KG1 (cell line): ENCODE data around the gene ABCD2.
"Not testable (repeated sequence)": the region's sequence is repeated elsewhere in the genome, so short reads cannot be mapped to it uniquely, and the experiment has no call there.

Source experiments
- DNase-seq: peaks from one replicate; lab custom pipeline; 2025; lab: John Stamatoyannopoulos, UW

The ABCD2 gene

GRCh38 chr12:39611818-39612217 lies 7.8 kb downstream of the ABCD2 start:
- DNase-seq = no peak

GRCh38 chr12:39610436-39611025 lies 9.1 kb downstream of the ABCD2 start:
- DNase-seq = no peak

GRCh38 chr12:39606712-39607423 lies 12.7 kb downstream of the ABCD2 start:
- DNase-seq = no peak

GRCh38 chr12:39605996-39606395 lies 13.6 kb downstream of the ABCD2 start:
- DNase-seq = no peak

- DNase-seq = no peak
Observed at GRCh38 chr12:39605501-39605900, 14.1 kb downstream of the ABCD2 start.

- no peak for DNase-seq
Observed at GRCh38 chr12:39603065-39603464, 16.5 kb downstream of the ABCD2 start.

- not testable (repeated sequence) for DNase-seq
Observed at GRCh38 chr12:39601951-39602350, 17.7 kb downstream of the ABCD2 start.

- no peak for DNase-seq
Observed at GRCh38 chr12:39595928-39596327, 23.7 kb downstream of the ABCD2 start.

GRCh38 chr12:39592295-39592694 lies 27.3 kb downstream of the ABCD2 start:
- no peak for DNase-seq

- DNase-seq = no peak
Observed at GRCh38 chr12:39588348-39588747, 31.3 kb downstream of the ABCD2 start.

GRCh38 chr12:39587225-39587624 lies 32.4 kb downstream of the ABCD2 start:
- DNase-seq = no peak

- DNase-seq = no peak
Observed at GRCh38 chr12:39586816-39587215, 32.8 kb downstream of the ABCD2 start.

GRCh38 chr12:39581592-39581991 lies 38.0 kb downstream of the ABCD2 start:
- no peak for DNase-seq

GRCh38 chr12:39575498-39575875 lies 44.1 kb downstream of the ABCD2 start:
- DNase-seq = no peak

GRCh38 chr12:39574785-39575497 lies 44.7 kb downstream of the ABCD2 start:
- no peak for DNase-seq

- no peak for DNase-seq
Observed at GRCh38 chr12:39574378-39574777, 45.2 kb downstream of the ABCD2 start.

GRCh38 chr12:39573971-39574370 lies 45.6 kb downstream of the ABCD2 start:
- no peak for DNase-seq

GRCh38 chr12:39572551-39572950 lies 47.1 kb downstream of the ABCD2 start:
- DNase-seq = no peak

GRCh38 chr12:39571351-39571750 lies 48.3 kb downstream of the ABCD2 start:
- no peak for DNase-seq

GRCh38 chr12:39553476-39553875 lies 66.1 kb downstream of the ABCD2 start:
- DNase-seq = no peak

- DNase-seq = not testable (repeated sequence)
Observed at GRCh38 chr12:39544211-39544610, 75.4 kb downstream of the ABCD2 start.

- no peak for DNase-seq
Observed at GRCh38 chr12:39541471-39541870, 78.1 kb downstream of the ABCD2 start.

GRCh38 chr12:39538679-39539104 lies 80.9 kb downstream of the ABCD2 start:
- DNase-seq = no peak
